H1 (cell line): ENCODE measurements around the gene ABCC10.

Experiments
- CTCF ChIP-seq, 3 experiments: IDR thresholded peaks; 1 replicate in 2 of 3; 2 replicates in 1 of 3; pipeline versions ENCODE4 v1.5.1 to v1.6.1; 2011; ENCODE audit warnings: low read length in 3 of 3, mild to moderate bottlenecking in 3 of 3, inconsistent platforms in 2 of 3, low read depth in 1 of 3, moderate library complexity in 1 of 3; ENCODE audit not compliant: insufficient read depth in 1 of 3; ENCODE audit errors: control extremely low read depth in 1 of 3
- EGR1 ChIP-seq: IDR thresholded peaks from 2 replicates; pipeline ENCODE4 v1.6.1; 2011; ENCODE audit warnings: low read depth, low read length, borderline replicate concordance
- HDAC6 ChIP-seq: IDR thresholded peaks from one replicate; pipeline ENCODE4 v1.7.1; 2012; ENCODE audit warnings: low read depth, mild to moderate bottlenecking, inconsistent platforms, low read length, moderate library complexity
- JUND ChIP-seq: IDR thresholded peaks from 2 replicates; pipeline ENCODE4 v1.6.1; 2011; ENCODE audit warnings: mild to moderate bottlenecking, improper control_type of control experiment, low read length
- MAX ChIP-seq: IDR thresholded peaks from 2 replicates; pipeline ENCODE4 v1.6.1; 2012; ENCODE audit warnings: inconsistent platforms
- POLR2A ChIP-seq, 2 experiments: IDR thresholded peaks; 1 replicate in 1 of 2; 2 replicates in 1 of 2; pipeline ENCODE4 v1.6.1; 2011; ENCODE audit warnings: low read depth in 2 of 2, low read length in 2 of 2, mild to moderate bottlenecking in 2 of 2; ENCODE audit errors: control extremely low read depth in 1 of 2
- RAD21 ChIP-seq, 2 experiments: IDR thresholded peaks in 1 of 2; conservative IDR thresholded peaks in 1 of 2; 2 replicates each; pipeline ENCODE4 v1.6.1; 2011; ENCODE audit warnings: low read depth in 2 of 2, low read length in 2 of 2, improper control_type of control experiment in 1 of 2, inconsistent platforms in 1 of 2, mild to moderate bottlenecking in 1 of 2, moderate library complexity in 1 of 2
- USF2 ChIP-seq: IDR thresholded peaks from 2 replicates; pipeline ENCODE4 v1.6.1; 2011; ENCODE audit warnings: low read length, improper control_type of control experiment

GRCh38 chr6:43450699-43451131 lies 23.4 kb downstream of the ABCC10 start:
- TF ChIP-seq CTCF (IDR thresholded peaks at IDR 0.05; ENCODE audit: control extremely low read depth in 1 of 3, insufficient read depth in 1 of 3, low read depth in 1 of 3, low read length in 3 of 3) (no peak), MAX (no peak), USF2 (no peak), HDAC6 (no peak), JUND (no peak), RAD21 (IDR thresholded peaks at IDR 0.05 in 1 of 2, conservative IDR thresholded peaks at IDR 0.05 in 1 of 2; ENCODE audit: low read depth in 2 of 2, low read length in 2 of 2) (no peak), EGR1 (no peak), POLR2A (IDR thresholded peaks at IDR 0.05; ENCODE audit: control extremely low read depth in 1 of 2, low read depth in 2 of 2, low read length in 2 of 2) (no peak)
